Muscle of back (tissue), 11 donors: ENCODE results near the gene IFNLR1. TPM values are rescaled to one million over a fixed set of nuclear protein-coding genes. Genes with fewer than 3 reads are reported as not detected.

Experiments used
- DNase-seq, 3 donors: peaks; one replicate each; pipeline versions ENCODE4 v3.0.0 to v3.0.0-alpha.2; 2013
- polyA plus RNA-seq, 10 donors: library from polyadenylated mRNA; unstranded; fragments of 120-200 nt; gene quantifications; one replicate each; pipeline ENCODE4 v1.2.1, GENCODE V29; 2013; ENCODE audit not compliant: insufficient read length in 10 of 10

Gene IFNLR1
- polyA plus RNA-seq, 10 donors = 0.08 to 1.6 (median 0.14) TPM

DNA sequence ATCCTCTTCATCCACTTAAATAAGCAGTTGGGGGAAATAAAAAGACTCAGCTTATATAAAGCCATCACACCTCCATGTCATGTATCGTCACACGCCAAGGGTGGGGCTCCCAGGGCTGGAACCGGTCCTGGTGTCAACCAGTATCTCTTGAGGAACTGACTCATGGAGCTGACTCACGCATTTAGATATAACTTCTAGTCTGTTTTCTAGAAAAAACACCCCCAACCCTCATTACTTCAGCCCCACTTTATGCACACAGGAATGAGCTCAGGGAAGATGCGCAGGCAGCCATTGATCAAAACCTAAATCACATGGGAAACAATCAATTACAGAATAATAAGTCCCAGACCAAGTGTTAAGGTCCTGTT is 37.2 kb downstream of the IFNLR1 start:
- peak in 1 of 3 donors; percentile 16 for DNase-seq

GRCh38 chr1:24147816-24148215 is 39.3 kb downstream of the IFNLR1 start:
- DNase-seq = no peak

DNA sequence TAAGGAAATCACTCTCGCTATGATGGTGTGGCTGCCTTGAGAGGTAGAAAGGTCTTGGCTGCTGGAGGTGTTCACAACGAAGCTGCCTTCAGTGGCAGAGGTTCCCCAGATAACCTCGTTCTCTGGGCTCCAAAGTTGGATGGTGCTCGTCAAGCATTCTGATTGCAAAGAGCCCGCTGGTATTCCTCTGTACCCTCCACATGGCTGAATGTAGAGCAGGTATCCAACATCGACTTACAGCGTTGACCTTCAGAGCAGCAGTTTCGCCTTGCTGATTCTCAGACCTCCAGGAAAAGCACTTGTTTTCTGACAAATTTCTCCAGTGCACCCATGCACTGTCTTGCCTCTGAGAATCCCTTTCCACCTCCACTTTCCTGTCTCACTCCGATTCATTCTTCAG is 39.9 kb downstream of the IFNLR1 start:
- DNase-seq = no peak

GRCh38 chr1:24142546-24143534 is 44.2 kb downstream of the IFNLR1 start, which contains the start of gene IL22RA1:
TSS of gene IL22RA1 (minus strand) at chr1:24143140. CDS start at chr1:24143082, 58 bp downstream.
- DNase-seq = no peak

GRCh38 chr1:24141311-24141997 is 45.6 kb downstream of the IFNLR1 start:
- DNase-seq = no peak

DNA sequence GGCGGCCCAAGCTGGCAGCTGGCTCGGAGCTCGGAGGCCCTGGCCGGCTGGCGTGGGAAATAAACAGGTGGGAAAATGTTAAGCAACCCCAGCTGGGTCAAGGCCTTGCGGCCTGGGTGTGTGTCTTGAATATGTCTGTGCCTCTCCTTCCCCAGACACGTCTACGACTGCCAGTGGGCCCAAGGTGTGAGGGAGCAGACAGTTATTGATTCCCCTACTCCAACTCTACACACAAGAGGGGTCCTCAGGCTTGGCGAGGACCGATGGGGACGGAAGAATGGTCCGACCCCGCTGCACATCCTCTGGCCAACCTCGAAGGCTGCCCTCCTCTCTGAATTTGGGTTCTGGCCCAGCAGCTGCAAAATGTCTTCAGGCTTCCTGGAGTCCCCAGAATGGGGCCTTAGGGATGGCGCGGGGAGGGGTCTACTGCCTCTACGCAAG is 46.3 kb downstream of the IFNLR1 start:
- no peak for DNase-seq

- DNase-seq = no peak
Observed at GRCh38 chr1:24139841-24140425, 47.2 kb downstream of the IFNLR1 start.

GRCh38 chr1:24139222-24139489 is 47.9 kb downstream of the IFNLR1 start:
- no peak for DNase-seq

- no peak for DNase-seq
Observed at GRCh38 chr1:24138476-24139221, 48.4 kb downstream of the IFNLR1 start.

- DNase-seq = no peak
Observed at GRCh38 chr1:24136956-24137539, 50.0 kb downstream of the IFNLR1 start.

- DNase-seq = no peak
Observed at GRCh38 chr1:24134376-24134775, 52.7 kb downstream of the IFNLR1 start.

DNA sequence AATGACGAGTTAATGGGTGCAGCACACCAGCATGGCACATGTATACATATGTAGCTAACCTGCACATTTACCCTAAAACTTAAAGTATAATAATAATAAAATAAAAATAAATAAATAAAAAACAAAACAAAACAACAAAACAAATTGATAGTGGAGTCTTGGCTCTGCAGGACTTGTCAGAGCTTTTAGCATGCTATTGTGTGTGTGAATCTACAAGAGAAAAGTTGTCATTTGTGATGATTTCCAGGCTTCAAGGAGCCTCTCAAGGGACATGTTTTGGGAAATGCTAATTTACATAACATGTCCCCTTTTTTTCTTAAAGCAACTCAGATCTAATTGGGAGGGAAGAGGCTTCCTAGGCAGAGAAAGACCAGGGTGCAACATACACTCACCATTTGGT is 53.3 kb downstream of the IFNLR1 start:
- DNase-seq = no peak

- DNase-seq = no peak
Observed at GRCh38 chr1:24130385-24130784, 56.7 kb downstream of the IFNLR1 start.

DNA sequence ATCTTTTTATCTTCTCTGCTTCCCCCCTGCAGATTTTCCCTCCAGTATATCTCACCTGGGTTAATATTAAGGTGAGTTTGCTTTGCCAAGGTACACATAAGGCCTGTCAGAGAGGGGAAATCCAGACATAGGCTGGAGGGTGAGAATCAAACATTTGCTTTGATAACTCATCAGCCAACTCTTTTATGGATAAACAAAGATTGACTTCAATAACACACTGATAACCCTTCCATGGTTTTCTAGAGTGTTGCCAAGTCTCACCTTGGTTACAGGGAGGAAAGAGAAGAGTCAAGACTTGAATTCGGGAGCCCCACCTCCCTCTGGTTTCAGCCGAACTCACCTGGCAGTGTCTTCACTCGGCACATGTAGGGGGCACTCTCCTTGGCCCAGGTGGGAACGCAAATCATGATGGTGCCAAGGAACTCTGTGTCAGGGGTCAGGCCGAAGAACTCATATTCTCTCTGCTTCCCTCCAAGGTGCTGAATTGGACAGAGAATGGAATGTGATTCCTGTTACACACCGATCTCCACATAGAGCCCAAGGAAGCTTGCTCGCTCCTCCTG is 59.2 kb downstream of the IFNLR1 start:
- no peak for DNase-seq

DNA sequence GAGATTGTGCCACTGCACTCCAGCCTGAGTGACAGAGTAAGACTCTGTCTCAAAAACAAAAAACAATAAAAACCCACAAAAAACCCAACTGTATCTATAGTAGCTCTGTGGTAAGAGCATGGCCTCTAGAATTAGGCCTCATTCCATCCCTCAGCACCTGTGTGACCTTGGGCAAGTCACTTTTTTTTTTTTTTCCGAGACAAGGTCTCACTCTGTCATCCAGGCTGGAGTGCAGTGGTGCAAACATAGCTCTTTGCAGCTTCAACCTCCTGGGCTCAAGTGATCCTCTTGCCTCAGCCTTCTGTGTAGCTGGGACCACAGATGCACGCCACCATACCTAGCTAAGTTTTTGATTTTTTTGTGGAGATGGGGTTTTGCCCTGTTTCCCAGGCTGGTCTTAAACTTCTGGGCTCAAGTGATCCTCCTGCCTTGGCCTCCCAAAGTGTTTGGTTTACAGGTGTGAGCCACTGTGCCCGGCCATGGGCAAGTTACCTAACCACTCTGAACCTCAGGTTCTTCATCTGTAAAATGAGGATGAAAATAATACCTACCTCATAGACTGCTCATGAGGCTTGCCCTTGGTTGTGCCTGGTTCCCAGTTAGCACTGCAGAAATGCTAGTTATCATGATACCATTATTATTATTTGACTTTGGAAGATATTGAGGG is 59.8 kb downstream of the IFNLR1 start:
- DNase-seq = no peak

- DNase-seq = no peak
Observed at GRCh38 chr1:24126672-24127023, 60.4 kb downstream of the IFNLR1 start.

DNA sequence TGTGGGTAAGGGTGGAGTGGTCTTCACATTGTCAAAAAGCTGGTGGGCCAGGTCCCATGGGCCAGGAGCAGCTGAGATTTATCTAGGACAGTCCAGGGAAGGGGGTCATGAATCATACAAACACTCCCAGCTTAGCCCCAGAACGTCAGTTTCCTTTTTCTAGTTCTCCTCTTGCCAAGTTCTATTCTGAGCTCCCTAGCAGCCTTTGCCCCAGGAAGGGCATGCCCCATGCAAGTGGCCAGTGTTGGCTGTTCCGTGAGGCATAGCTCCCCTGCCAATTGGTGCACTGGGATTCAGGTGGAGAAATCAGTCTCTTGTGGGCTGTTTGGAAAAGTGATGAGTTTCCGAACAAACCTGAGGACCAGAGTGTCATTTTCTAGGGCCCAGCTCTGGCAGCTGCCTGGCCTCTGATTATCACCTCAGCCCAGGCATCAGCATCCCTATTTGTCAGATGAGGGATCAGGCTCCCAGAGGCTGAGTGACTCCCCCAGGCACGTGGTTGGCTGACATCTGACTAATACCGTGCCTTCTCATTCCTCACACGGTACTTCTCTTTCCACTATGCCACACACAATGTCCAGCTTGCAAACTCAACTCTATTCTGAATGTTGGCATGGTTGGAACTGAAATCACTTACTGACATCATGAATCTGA is 60.9 kb downstream of the IFNLR1 start:
- no peak for DNase-seq

DNA sequence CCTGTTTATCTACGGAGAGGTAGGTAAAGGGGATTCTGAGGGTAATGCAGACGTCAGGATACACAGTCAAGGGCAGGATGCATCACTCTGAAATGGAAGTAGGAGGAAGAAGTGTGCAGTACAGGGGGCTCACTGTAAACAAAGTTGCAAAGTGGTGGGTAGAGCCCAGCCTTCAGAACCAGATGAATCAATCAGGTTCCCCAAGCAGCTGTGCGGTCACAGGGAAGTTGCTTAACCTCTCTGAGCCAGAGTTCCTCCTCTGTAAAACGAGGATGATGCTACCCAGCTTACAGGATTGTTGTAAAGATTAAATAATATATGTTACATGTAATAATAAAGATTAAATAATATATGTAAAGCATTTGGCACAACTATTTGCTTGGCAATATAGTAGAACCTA is 61.6 kb downstream of the IFNLR1 start:
- DNase-seq = no peak

DNA sequence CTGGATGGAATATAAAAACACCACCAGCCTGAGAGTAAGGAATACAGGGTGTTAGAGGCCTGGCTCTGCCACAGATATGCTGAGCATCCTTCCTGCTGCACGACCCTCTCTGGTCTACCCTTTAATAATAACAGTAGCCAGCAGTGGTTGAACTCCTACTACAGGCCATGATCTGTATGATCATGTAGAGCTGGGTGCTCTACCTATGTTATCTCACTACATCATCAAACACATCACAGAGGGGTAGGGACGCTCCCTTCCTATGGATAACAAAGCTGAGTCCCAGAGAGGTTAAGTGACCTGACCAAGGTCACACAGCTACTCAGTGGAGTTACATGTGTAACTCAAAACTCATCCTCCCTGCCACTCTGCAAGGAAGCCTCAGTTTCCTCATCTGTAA is 62.1 kb downstream of the IFNLR1 start:
- DNase-seq = no peak

- no peak for DNase-seq
Observed at GRCh38 chr1:24123611-24124010, 63.5 kb downstream of the IFNLR1 start.
